HG03097 (cell line): ENCODE data around the gene PLOD2.

Experiments
- ATAC-seq: cut with Tn5 transposase; IDR thresholded peaks from one replicate; pipeline ENCODE4 v1.9.1; 2021; ENCODE audit not compliant: unreplicated experiment, low FRiP score

The PLOD2 gene

GRCh38 chr3:146160964-146161662, at the start of gene PLOD2:
PLOD2 (minus strand) TSS chr3:146161184; CDS start chr3:146160989, 195 bp downstream.
- ATAC-seq = peak; percentile 55

- no peak for ATAC-seq
These were observed 48.4 kb upstream of the PLOD2 start for GRCh38 chr3:146209371-146209770.

GRCh38 chr3:146203776-146204175, 42.8 kb upstream of the PLOD2 start:
- no peak for ATAC-seq

GRCh38 chr3:146200461-146201220, 39.7 kb upstream of the PLOD2 start:
- no peak for ATAC-seq

- no peak for ATAC-seq
These were observed 38.8 kb upstream of the PLOD2 start for GRCh38 chr3:146199762-146200161.

- ATAC-seq = no peak
These were observed 35.8 kb upstream of the PLOD2 start for GRCh38 chr3:146196789-146197188.

GRCh38 chr3:146195605-146196004, 34.6 kb upstream of the PLOD2 start:
- ATAC-seq = no peak

GRCh38 chr3:146195030-146195429, 34.0 kb upstream of the PLOD2 start:
- no peak for ATAC-seq

GRCh38 chr3:146191051-146191450, 30.1 kb upstream of the PLOD2 start:
- ATAC-seq = no peak

GRCh38 chr3:146189519-146190173, 28.7 kb upstream of the PLOD2 start:
- peak; percentile 87 for ATAC-seq

GRCh38 chr3:146187334-146187950, 26.5 kb upstream of the PLOD2 start:
- ATAC-seq = no peak

GRCh38 chr3:146184241-146185015, 23.4 kb upstream of the PLOD2 start:
- ATAC-seq = no peak

- ATAC-seq = no peak
These were observed 20.2 kb upstream of the PLOD2 start for GRCh38 chr3:146181216-146181615.

- ATAC-seq = no peak
These were observed 19.4 kb upstream of the PLOD2 start for GRCh38 chr3:146180376-146180775.

- ATAC-seq = no peak
These were observed 17.2 kb upstream of the PLOD2 start for GRCh38 chr3:146178006-146178689.

- ATAC-seq = no peak
These were observed 16.5 kb upstream of the PLOD2 start for GRCh38 chr3:146177519-146177918.

GRCh38 chr3:146177072-146177471, 16.1 kb upstream of the PLOD2 start:
- ATAC-seq = no peak

GRCh38 chr3:146172586-146172985, 11.6 kb upstream of the PLOD2 start:
- ATAC-seq = no peak

GRCh38 chr3:146170591-146170990, 9.6 kb upstream of the PLOD2 start:
- ATAC-seq = no peak

- ATAC-seq = no peak
These were observed 8.9 kb upstream of the PLOD2 start for GRCh38 chr3:146169891-146170290.
